WTC11 (cell line): ENCODE results near the gene COPS4. TPM values are rescaled to one million over a fixed set of nuclear protein-coding genes. Genes with fewer than 3 reads are reported as not detected.

Source experiments
- ATAC-seq: fragments of 200-7000 bp; cut with Tn5 transposase; 2 replicates; pipeline ENCODE4 v1.10.0; 2021; ENCODE audit warnings: mild to moderate bottlenecking, moderate library complexity
- CTCF ChIA-PET: fragments of 300-600 bp; sonication (Branson Sonifier 250); formaldehyde crosslinking; loops from one replicate; lab custom pipeline; 2021; ENCODE audit warnings: antibody characterized with exemption; lab: Charles Lee
- POLR2A ChIA-PET: fragments of 350-600 bp; sonication (Branson Sonifier 250); formaldehyde crosslinking; loops from one replicate; lab custom pipeline; 2021; ENCODE audit warnings: antibody characterized with exemption; lab: Charles Lee
- DNase-seq: peaks from one replicate; pipeline ENCODE4 v3.0.0; 2021; ENCODE audit warnings: low spot score
- H3K27ac Mint-ChIP-seq: 2 replicates; pipeline ENCODE4 v1.8.0; 2021; ENCODE audit warnings: mixed read lengths
- H3K27me3 Mint-ChIP-seq: 2 replicates; pipeline ENCODE4 v1.8.0; 2021; ENCODE audit warnings: low read depth, mild to moderate bottlenecking, moderate library complexity, mixed read lengths
- H3K36me3 Mint-ChIP-seq: 2 replicates; pipeline ENCODE4 v1.8.0; 2021; ENCODE audit warnings: mixed read lengths
- H3K4me1 Mint-ChIP-seq: 2 replicates; pipeline ENCODE4 v1.8.0; 2022; ENCODE audit warnings: mixed read lengths
- H3K4me3 Mint-ChIP-seq: 2 replicates; pipeline ENCODE4 v1.8.0; 2021; ENCODE audit warnings: mild to moderate bottlenecking, moderate library complexity, mixed read lengths
- H3K9me3 Mint-ChIP-seq: 2 replicates; pipeline ENCODE4 v1.8.0; 2021; ENCODE audit warnings: mixed read lengths
- ATF2 ChIP-seq: sonication (generic); formaldehyde crosslinking; IDR thresholded peaks from 2 replicates; pipeline ENCODE4 v1.8.1; 2022; ENCODE audit warnings: low read depth, missing genetic modification reagents, borderline replicate concordance
- ETV6 ChIP-seq: sonication (generic); formaldehyde crosslinking; IDR thresholded peaks from 2 replicates; pipeline ENCODE4 v1.8.1; 2022; ENCODE audit warnings: mild to moderate bottlenecking, missing genetic modification reagents
- GABPB1 ChIP-seq: sonication (generic); formaldehyde crosslinking; IDR thresholded peaks from 2 replicates; pipeline ENCODE4 v1.8.1; 2023; ENCODE audit warnings: mild to moderate bottlenecking, missing genetic modification reagents
- HMGA2 ChIP-seq: fragments of 250-450 bp; sonication (Bioruptor Pico); IDR thresholded peaks from 2 replicates; pipeline ENCODE4 v1.4.0; 2021; ENCODE audit warnings: mild to moderate bottlenecking, moderate library complexity
- MLX ChIP-seq: sonication (generic); formaldehyde crosslinking; IDR thresholded peaks from 2 replicates; pipeline ENCODE4 v1.8.1; 2023; ENCODE audit warnings: mild to moderate bottlenecking, missing genetic modification reagents, moderate library complexity
- NFYB ChIP-seq: sonication (generic); formaldehyde crosslinking; conservative IDR thresholded peaks from 2 replicates; pipeline ENCODE4 v1.8.0; 2022; ENCODE audit warnings: low read depth, missing genetic modification reagents
- NR2C2 ChIP-seq: sonication (generic); formaldehyde crosslinking; IDR thresholded peaks from 2 replicates; pipeline ENCODE4 v1.8.0; 2022; ENCODE audit warnings: mild to moderate bottlenecking, missing genetic modification reagents
- SMAD3 ChIP-seq: sonication (generic); formaldehyde crosslinking; IDR thresholded peaks from 2 replicates; pipeline ENCODE4 v1.8.0; 2022; ENCODE audit warnings: missing genetic modification reagents, mild to moderate bottlenecking, borderline replicate concordance
- SMAD4 ChIP-seq: sonication (generic); formaldehyde crosslinking; IDR thresholded peaks from 2 replicates; pipeline ENCODE4 v1.8.0; 2022; ENCODE audit warnings: mild to moderate bottlenecking, missing genetic modification reagents
- STAT6 ChIP-seq: sonication (generic); formaldehyde crosslinking; conservative IDR thresholded peaks from 2 replicates; pipeline ENCODE4 v1.8.1; 2023; ENCODE audit warnings: mild to moderate bottlenecking, low read depth, missing genetic modification reagents, moderate library complexity
- TEAD1 ChIP-seq: sonication (generic); formaldehyde crosslinking; IDR thresholded peaks from 2 replicates; pipeline ENCODE4 v1.8.0; 2022; ENCODE audit warnings: mild to moderate bottlenecking, missing genetic modification reagents
- TEAD4 ChIP-seq: sonication (generic); formaldehyde crosslinking; IDR thresholded peaks from 2 replicates; pipeline ENCODE4 v1.8.0; 2022; ENCODE audit warnings: mild to moderate bottlenecking, missing genetic modification reagents
- ZNF121 ChIP-seq: sonication (generic); formaldehyde crosslinking; IDR thresholded peaks from 2 replicates; pipeline ENCODE4 v1.8.0; 2023; ENCODE audit warnings: missing genetic modification reagents
- ZNF219 ChIP-seq: sonication (generic); formaldehyde crosslinking; IDR thresholded peaks from 2 replicates; pipeline ENCODE4 v1.8.0; 2023; ENCODE audit warnings: missing genetic modification reagents, mild to moderate bottlenecking, borderline replicate concordance
- ZNF263 ChIP-seq: sonication (generic); formaldehyde crosslinking; IDR thresholded peaks from 2 replicates; pipeline ENCODE4 v1.8.1; 2022; ENCODE audit warnings: low read depth, mild to moderate bottlenecking, moderate library complexity, missing genetic modification reagents
- ZNF416 ChIP-seq: fragments of 250-450 bp; sonication (Bioruptor Pico); IDR thresholded peaks from 2 replicates; pipeline ENCODE4 v1.9.0; 2021; ENCODE audit warnings: mild to moderate bottlenecking, inconsistent platforms
- total RNA-seq: library from RNA; stranded (reverse); gene quantifications from 3 replicates; pipeline ENCODE4 v1.2.3, GENCODE V29; 2021
- TF ChIP-seq, protein P1 (sequence below): sonication (generic); formaldehyde crosslinking; IDR thresholded peaks from 2 replicates; pipeline ENCODE4 v1.8.0; 2023; ENCODE audit warnings: mild to moderate bottlenecking, missing genetic modification reagents
- TF ChIP-seq, protein P2 (sequence below): fragments of 250-450 bp; sonication (Bioruptor Pico); conservative IDR thresholded peaks from 2 replicates; pipeline ENCODE4 v1.9.0; 2021; ENCODE audit warnings: mild to moderate bottlenecking

COPS4 gene
- total RNA-seq, 1 experiment from 2014 or later: 30.9 TPM

DNA sequence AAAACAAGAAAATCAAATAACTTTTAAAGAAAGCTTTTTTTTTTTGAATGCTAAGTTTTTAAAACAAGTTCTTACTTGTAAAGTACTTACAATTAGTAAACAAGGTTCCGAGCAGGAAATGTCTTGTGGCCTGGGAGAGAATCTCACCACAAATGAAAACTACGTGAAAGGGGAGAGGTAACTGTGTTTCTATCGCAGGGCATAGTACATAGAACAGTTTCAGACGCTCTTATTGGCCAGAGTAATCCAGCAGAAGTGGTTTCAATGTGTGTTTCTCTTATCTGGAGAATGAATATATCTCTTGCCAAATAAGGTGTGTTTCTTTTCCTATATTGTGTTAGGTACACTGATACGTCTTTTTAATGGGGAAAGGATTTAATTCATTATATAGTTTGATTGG is 79.6 kb downstream of the COPS4 start, which contains the start of gene PLAC8:
TSS of gene PLAC8 (minus strand) at position 154 of the 400 bp plus-strand sequence. CDS start 6,808 bp downstream, outside the sequence.
- ATAC-seq (no peak), DNase-seq (no peak)
- Mint-ChIP-seq H3K27ac (peak within 1 kb of the TSS; percentile 46), H3K9me3 (no peaks in the 10 kb centered on the region), H3K4me3 (no peak within 1 kb of the TSS), H3K4me1 (peaks cover 40% of the 10 kb centered on the region), H3K27me3 (peaks cover under 1% of the 10 kb centered on the region; the same call in 1 of the 2 replicates), H3K36me3 (no peaks in the 10 kb centered on the region)
- CTCF ChIA-PET: interaction anchor here (1.4 to 2.1 kb wide), 2 partner anchors 14 to 41 kb away, joined by 3 to 5 read pairs; no protein-coding TSS in a partner anchor
- TF ChIP-seq SMAD3 (CRISPR knock-in tag): no peak
- TF ChIP-seq STAT6 (CRISPR knock-in tag): no peak
- no peak for TF ChIP-seq NFYB
- no peak for TF ChIP-seq TEAD1 (CRISPR knock-in tag)
- no peak for TF ChIP-seq ZNF416
- TF ChIP-seq MLX (CRISPR knock-in tag): no peak
- POLR2A ChIA-PET: interaction anchor here (0.6 kb wide), 2 partner anchors 44 to 71 kb away, joined by 5 to 6 read pairs; no protein-coding TSS in a partner anchor

DNA sequence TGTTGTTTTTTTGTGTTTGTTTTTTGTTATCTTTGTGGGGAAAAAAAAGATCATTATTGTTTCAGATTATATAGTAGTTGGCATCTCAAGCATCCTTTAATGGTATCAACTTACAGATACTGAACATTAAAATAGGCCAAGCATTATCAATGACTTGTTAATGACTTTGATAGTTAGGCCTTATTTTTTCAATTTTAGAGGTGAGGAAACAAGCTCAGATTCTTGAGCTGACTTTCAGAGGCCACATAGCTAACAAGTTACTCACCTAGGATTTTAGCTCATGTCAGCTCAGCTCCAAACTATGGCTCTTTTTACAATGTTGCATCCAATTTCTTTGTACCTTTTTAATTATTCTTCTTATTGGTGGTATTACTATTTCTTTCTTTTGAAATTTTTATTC is 80.0 kb downstream of the COPS4 start:
- 0 out of 2 replicates have a peak overlapping the region, but pooled peaks have one; percentile 0 for H3K27ac Mint-ChIP-seq
- DNase-seq: no peak
- H3K4me3 Mint-ChIP-seq: no peak overlapping the region

DNA sequence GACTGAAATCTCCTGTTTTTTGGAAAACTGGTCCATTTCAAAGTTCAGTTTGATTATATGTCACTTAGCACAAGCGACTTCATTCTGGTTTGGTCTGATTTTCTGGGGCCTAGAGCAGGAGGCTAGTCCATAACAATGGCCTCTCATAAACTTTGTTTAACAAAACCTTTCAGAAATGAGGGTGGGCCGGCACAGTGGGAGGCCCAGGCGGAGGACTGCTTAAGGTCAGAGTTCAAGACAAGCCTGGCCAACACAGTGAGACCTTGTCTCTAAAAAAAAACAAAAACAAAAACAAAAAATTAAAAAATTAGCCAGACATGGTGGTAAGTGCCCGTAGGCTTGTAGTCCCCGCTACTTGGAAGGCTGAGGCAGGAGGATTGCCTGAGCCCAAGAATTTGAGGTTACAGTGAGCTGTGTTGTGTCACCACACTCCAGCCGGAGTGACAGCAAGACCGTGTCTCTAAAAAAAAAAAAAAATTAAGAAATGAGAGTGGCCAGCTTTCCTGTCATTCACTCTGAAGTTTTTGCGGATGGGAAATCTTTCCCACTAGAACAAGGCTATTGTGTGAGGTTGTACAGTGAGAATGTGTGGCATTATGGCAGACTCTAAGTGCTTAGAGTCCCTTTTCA is 80.8 kb downstream of the COPS4 start:
- H3K27ac Mint-ChIP-seq: peak overlapping the region; percentile 46; the same call in 1 of the 2 replicates
- ChIA-PET POLR2A (no interaction called here), CTCF (no interaction called here)
- TF ChIP-seq ZNF263: no peak
- no peak for TF ChIP-seq GABPB1 (CRISPR knock-in tag)
- TF ChIP-seq ZNF219 (CRISPR knock-in tag): no peak
- TF ChIP-seq, protein P1, sequence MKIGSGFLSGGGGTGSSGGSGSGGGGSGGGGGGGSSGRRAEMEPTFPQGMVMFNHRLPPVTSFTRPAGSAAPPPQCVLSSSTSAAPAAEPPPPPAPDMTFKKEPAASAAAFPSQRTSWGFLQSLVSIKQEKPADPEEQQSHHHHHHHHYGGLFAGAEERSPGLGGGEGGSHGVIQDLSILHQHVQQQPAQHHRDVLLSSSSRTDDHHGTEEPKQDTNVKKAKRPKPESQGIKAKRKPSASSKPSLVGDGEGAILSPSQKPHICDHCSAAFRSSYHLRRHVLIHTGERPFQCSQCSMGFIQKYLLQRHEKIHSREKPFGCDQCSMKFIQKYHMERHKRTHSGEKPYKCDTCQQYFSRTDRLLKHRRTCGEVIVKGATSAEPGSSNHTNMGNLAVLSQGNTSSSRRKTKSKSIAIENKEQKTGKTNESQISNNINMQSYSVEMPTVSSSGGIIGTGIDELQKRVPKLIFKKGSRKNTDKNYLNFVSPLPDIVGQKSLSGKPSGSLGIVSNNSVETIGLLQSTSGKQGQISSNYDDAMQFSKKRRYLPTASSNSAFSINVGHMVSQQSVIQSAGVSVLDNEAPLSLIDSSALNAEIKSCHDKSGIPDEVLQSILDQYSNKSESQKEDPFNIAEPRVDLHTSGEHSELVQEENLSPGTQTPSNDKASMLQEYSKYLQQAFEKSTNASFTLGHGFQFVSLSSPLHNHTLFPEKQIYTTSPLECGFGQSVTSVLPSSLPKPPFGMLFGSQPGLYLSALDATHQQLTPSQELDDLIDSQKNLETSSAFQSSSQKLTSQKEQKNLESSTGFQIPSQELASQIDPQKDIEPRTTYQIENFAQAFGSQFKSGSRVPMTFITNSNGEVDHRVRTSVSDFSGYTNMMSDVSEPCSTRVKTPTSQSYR (CRISPR knock-in tag): no peak
- TF ChIP-seq ATF2 (CRISPR knock-in tag): no peak
- 0 out of 2 replicates have a peak, but pooled peaks have one; percentile 58 for TF ChIP-seq ZNF121 (CRISPR knock-in tag)
- no peaks in the 10 kb centered on the region for H3K36me3 Mint-ChIP-seq
- H3K9me3 Mint-ChIP-seq: no peaks in the 10 kb centered on the region
- peak; percentile 38 for DNase-seq
- peak; percentile 65 for ATAC-seq
- H3K27me3 Mint-ChIP-seq: no peaks in the 10 kb centered on the region
- peaks cover 37% of the 10 kb centered on the region for H3K4me1 Mint-ChIP-seq
- H3K4me3 Mint-ChIP-seq: no peak overlapping the region

More for the DNA sequence above, 80.0 kb downstream of the COPS4 start:
- no peak for TF ChIP-seq HMGA2 (CRISPR knock-in tag)
- TF ChIP-seq, protein P2, sequence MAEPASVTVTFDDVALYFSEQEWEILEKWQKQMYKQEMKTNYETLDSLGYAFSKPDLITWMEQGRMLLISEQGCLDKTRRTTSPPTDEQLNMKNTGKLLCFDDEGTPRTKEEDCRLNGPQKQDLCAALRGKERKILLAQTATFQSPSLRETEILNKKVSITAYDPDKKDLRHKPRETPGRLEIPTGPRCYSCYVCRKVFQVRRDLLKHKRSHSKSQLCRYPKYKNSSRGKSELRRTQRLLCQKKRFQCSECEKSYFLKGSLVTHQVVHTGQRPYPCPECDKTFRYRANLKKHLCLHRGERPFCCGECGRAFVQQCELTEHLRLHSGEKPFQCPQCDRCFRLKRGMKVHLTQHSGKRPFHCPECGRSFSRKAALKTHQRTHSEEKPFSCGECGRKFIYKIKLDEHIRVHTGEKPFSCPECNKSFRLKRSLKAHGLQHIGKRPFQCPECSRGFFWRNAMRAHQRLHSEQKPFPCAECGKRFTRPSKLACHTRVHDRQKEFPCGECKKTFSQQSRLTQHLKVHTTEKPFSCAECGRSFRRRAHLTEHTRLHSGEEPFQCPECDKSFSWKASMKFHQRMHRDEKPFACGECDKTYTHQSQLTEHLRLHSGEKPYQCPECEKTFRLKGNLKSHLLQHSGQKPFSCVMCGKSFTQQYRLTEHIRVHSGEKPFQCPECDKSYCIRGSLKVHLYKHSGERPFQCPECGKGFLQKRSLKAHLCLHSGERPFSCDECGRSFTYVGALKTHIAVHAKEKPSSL (CRISPR knock-in tag): no peak
- TF ChIP-seq ETV6 (CRISPR knock-in tag): no peak
- no peak for TF ChIP-seq TEAD4 (CRISPR knock-in tag)
- TF ChIP-seq MLX (CRISPR knock-in tag): no peak
- no peak for TF ChIP-seq TEAD1 (CRISPR knock-in tag)
- no peak for TF ChIP-seq NR2C2 (CRISPR knock-in tag)
- TF ChIP-seq SMAD4 (CRISPR knock-in tag): no peak
- Mint-ChIP-seq H3K4me1 (peaks cover 40% of the 10 kb centered on the region), H3K27me3 (no peaks in the 10 kb centered on the region), H3K36me3 (no peaks in the 10 kb centered on the region), H3K9me3 (no peaks in the 10 kb centered on the region)
- CTCF ChIA-PET: interaction anchor here (1.4 to 2.1 kb wide), 2 partner anchors 14 to 41 kb away, joined by 3 to 5 read pairs; no protein-coding TSS in a partner anchor
- POLR2A ChIA-PET: interaction anchor here (0.6 kb wide), 1 partner anchor 72 kb away, joined by 6 read pairs; no protein-coding TSS in a partner anchor
- ATAC-seq: no peak
